SK-N-SH treated with all-trans-retinoic acid at 6 μM for 48 hours (cell line): Measurements from ENCODE around the gene MRPL51.

Experiments used
- ATAC-seq: fragments of 200-7000 bp; cut with Tn5 transposase; 3 replicates; pipeline ENCODE4 v1.9.1; 2020; ENCODE audit warnings: mild to moderate bottlenecking, moderate library complexity
- ARNTL ChIP-seq: fragments of 450-650 bp; formaldehyde crosslinking; IDR thresholded peaks from 2 replicates; pipeline ENCODE4 v1.5.0; 2020; ENCODE audit warnings: low read depth, mild to moderate bottlenecking, moderate library complexity, borderline replicate concordance
- CSDC2 ChIP-seq: fragments of 250-450 bp; sonication (Bioruptor Pico); IDR thresholded peaks from 2 replicates; pipeline ENCODE4 v1.5.0; 2020; ENCODE audit warnings: mild to moderate bottlenecking, moderate library complexity
- CSRNP3 ChIP-seq: fragments of 250-450 bp; sonication (Bioruptor Pico); IDR thresholded peaks from 2 replicates; pipeline ENCODE4 v1.5.1; 2021; ENCODE audit warnings: mild to moderate bottlenecking, moderate library complexity
- OSR1 ChIP-seq: fragments of 250-450 bp; sonication (Bioruptor Pico); IDR thresholded peaks from 2 replicates; pipeline ENCODE4 v1.8.0; 2022; ENCODE audit warnings: moderate library complexity, mild to moderate bottlenecking, inconsistent platforms
- PATZ1 ChIP-seq: fragments of 250-450 bp; sonication (Bioruptor Pico); IDR thresholded peaks from 2 replicates; pipeline ENCODE4 v1.8.0; 2020; ENCODE audit warnings: mild to moderate bottlenecking, moderate library complexity, borderline replicate concordance
- POU6F1 ChIP-seq: fragments of 250-450 bp; sonication (Bioruptor Pico); IDR thresholded peaks from 2 replicates; pipeline ENCODE4 v1.8.0; 2021; ENCODE audit warnings: low read depth, mild to moderate bottlenecking, moderate library complexity, borderline replicate concordance
- PPARA ChIP-seq: fragments of 250-450 bp; sonication (Bioruptor Pico); IDR thresholded peaks from 2 replicates; pipeline ENCODE4 v1.5.0; 2020; ENCODE audit warnings: mild to moderate bottlenecking, borderline replicate concordance
- SNAI2 ChIP-seq: fragments of 250-450 bp; sonication (Bioruptor Pico); IDR thresholded peaks from 2 replicates; pipeline ENCODE4 v1.5.0; 2020; ENCODE audit warnings: mild to moderate bottlenecking, moderate library complexity
- TOX ChIP-seq: fragments of 250-450 bp; sonication (Bioruptor Pico); IDR thresholded peaks from 2 replicates; pipeline ENCODE4 v1.8.0; 2021; ENCODE audit warnings: mild to moderate bottlenecking, moderate library complexity, borderline replicate concordance
- ZC3H10 ChIP-seq: fragments of 250-450 bp; sonication (Bioruptor Pico); IDR thresholded peaks from 2 replicates; pipeline ENCODE4 v1.5.1; 2021; ENCODE audit warnings: mild to moderate bottlenecking, moderate library complexity
- ZFP30 ChIP-seq: fragments of 450-650 bp; formaldehyde crosslinking; IDR thresholded peaks from 2 replicates; pipeline ENCODE4 v1.5.0; 2022; ENCODE audit warnings: mild to moderate bottlenecking, moderate library complexity
- ZNF565 ChIP-seq: fragments of 450-650 bp; formaldehyde crosslinking; conservative IDR thresholded peaks from 2 replicates; pipeline ENCODE4 v1.5.0; 2020; ENCODE audit warnings: low read depth, mild to moderate bottlenecking, moderate library complexity
- ZNF70 ChIP-seq: fragments of 450-650 bp; formaldehyde crosslinking; IDR thresholded peaks from 2 replicates; pipeline ENCODE4 v1.5.0; 2020; ENCODE audit warnings: mild to moderate bottlenecking, moderate library complexity
- TF ChIP-seq, protein P1 (sequence below): fragments of 250-450 bp; sonication (Bioruptor Pico); IDR thresholded peaks from 2 replicates; pipeline ENCODE4 v1.5.1; 2020; ENCODE audit warnings: low read depth, mild to moderate bottlenecking, moderate library complexity
- TF ChIP-seq, protein P2 (sequence below): fragments of 250-450 bp; sonication (Bioruptor Pico); IDR thresholded peaks from 2 replicates; pipeline ENCODE4 v1.5.0; 2020; ENCODE audit warnings: mild to moderate bottlenecking, moderate library complexity

MRPL51 gene

DNA sequence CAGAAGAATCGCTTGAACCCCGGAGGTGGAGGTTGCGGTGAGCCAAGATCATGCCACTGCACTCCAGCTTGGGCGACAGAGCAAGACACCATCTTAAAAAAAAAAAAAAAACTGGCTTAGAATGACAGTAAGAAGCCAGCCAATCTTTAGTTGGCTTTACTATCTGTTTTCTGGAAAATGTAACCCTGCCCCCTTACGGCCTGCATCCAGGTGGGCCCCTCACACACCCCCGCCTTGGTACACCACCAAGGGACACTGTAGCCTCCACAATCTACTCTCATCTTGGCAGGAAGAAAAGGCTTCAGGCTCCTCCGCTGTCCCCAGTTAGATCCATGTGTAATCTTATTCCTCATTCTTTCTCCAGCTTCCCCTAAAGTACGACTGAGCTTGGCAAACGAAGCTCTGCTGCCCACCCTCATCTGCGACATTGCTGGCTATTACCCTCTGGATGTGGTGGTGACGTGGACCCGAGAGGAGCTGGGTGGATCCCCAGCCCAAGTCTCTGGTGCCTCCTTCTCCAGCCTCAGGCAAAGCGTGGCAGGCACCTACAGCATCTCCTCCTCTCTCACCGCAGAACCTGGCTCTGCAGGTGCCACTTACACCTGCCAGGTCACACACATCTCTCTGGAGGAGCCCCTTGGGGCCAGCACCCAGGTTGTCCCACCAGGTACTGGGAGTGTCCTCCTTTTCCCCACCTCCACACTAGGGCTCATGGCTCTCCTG is 34.6 kb downstream of the MRPL51 start (continued):
- no peak for TF ChIP-seq CSDC2
- TF ChIP-seq ZC3H10 (CRISPR knock-in tag) = no peak
- no peak for TF ChIP-seq ARNTL (CRISPR knock-in tag)
- no peak for TF ChIP-seq PPARA
- TF ChIP-seq CSRNP3 (CRISPR knock-in tag) = no peak
- TF ChIP-seq, protein P1, sequence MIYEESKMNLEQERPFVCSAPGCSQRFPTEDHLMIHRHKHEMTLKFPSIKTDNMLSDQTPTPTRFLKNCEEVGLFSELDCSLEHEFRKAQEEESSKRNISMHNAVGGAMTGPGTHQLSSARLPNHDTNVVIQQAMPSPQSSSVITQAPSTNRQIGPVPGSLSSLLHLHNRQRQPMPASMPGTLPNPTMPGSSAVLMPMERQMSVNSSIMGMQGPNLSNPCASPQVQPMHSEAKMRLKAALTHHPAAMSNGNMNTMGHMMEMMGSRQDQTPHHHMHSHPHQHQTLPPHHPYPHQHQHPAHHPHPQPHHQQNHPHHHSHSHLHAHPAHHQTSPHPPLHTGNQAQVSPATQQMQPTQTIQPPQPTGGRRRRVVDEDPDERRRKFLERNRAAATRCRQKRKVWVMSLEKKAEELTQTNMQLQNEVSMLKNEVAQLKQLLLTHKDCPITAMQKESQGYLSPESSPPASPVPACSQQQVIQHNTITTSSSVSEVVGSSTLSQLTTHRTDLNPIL = no peak
- no peak for TF ChIP-seq SNAI2 (CRISPR knock-in tag)
- no peak for TF ChIP-seq ZNF565 (CRISPR knock-in tag)
- no peak for TF ChIP-seq ZFP30 (CRISPR knock-in tag)

DNA sequence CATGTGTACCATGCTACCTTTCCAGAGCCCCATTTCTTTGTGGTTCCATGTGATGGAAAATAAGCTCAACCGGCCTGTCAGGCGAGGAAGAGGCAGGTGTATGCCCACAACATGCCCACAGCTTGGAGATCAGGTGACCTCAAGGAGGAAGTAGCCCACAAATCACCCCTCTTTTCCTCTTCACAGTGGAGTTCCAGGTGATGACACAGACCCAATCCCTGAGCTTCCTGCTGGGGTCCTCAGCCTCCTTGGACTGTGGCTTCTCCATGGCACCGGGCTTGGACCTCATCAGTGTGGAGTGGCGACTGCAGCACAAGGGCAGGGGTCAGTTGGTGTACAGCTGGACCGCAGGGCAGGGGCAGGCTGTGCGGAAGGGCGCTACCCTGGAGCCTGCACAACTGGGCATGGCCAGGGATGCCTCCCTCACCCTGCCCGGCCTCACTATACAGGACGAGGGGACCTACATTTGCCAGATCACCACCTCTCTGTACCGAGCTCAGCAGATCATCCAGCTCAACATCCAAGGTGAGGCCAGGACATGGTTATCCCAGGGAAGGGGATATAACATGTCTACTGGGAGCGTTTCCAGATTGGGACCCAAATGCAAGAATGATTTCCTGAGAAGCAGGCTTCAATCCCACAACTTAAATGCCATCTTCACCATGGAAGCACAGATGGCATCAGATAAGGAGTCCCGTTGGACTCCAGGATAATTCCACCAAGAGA is 35.7 kb downstream of the MRPL51 start:
- no peak for ATAC-seq
- TF ChIP-seq ZNF565 (CRISPR knock-in tag) (no peak), ZC3H10 (CRISPR knock-in tag) (no peak), OSR1 (CRISPR knock-in tag) (no peak), PPARA (no peak)
- TF ChIP-seq, protein P1 = no peak

GRCh38 chr12:6452944-6453630 is 40.0 kb downstream of the MRPL51 start:
- no peak for ATAC-seq
- TF ChIP-seq ARNTL (CRISPR knock-in tag) (no peak), PATZ1 (CRISPR knock-in tag) (no peak), CSRNP3 (CRISPR knock-in tag) (no peak), SNAI2 (CRISPR knock-in tag) (no peak), POU6F1 (CRISPR knock-in tag) (no peak), ZNF70 (CRISPR knock-in tag) (no peak), TOX (CRISPR knock-in tag) (no peak)
- TF ChIP-seq, protein P2, sequence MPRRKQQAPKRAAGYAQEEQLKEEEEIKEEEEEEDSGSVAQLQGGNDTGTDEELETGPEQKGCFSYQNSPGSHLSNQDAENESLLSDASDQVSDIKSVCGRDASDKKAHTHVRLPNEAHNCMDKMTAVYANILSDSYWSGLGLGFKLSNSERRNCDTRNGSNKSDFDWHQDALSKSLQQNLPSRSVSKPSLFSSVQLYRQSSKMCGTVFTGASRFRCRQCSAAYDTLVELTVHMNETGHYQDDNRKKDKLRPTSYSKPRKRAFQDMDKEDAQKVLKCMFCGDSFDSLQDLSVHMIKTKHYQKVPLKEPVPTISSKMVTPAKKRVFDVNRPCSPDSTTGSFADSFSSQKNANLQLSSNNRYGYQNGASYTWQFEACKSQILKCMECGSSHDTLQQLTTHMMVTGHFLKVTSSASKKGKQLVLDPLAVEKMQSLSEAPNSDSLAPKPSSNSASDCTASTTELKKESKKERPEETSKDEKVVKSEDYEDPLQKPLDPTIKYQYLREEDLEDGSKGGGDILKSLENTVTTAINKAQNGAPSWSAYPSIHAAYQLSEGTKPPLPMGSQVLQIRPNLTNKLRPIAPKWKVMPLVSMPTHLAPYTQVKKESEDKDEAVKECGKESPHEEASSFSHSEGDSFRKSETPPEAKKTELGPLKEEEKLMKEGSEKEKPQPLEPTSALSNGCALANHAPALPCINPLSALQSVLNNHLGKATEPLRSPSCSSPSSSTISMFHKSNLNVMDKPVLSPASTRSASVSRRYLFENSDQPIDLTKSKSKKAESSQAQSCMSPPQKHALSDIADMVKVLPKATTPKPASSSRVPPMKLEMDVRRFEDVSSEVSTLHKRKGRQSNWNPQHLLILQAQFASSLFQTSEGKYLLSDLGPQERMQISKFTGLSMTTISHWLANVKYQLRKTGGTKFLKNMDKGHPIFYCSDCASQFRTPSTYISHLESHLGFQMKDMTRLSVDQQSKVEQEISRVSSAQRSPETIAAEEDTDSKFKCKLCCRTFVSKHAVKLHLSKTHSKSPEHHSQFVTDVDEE (CRISPR knock-in tag) = no peak
